WTC11 (cell line): ENCODE data around the gene RPS6KL1. TPM values are rescaled to one million over a fixed set of nuclear protein-coding genes. Genes with fewer than 3 reads are reported as not detected.

ENCODE experiments used
- ATAC-seq: fragments of 200-7000 bp; cut with Tn5 transposase; 2 replicates; pipeline ENCODE4 v1.10.0; 2021; ENCODE audit warnings: mild to moderate bottlenecking, moderate library complexity
- CTCF ChIA-PET: fragments of 300-600 bp; sonication (Branson Sonifier 250); formaldehyde crosslinking; loops from one replicate; lab custom pipeline; 2021; ENCODE audit warnings: antibody characterized with exemption; lab: Charles Lee
- POLR2A ChIA-PET: fragments of 350-600 bp; sonication (Branson Sonifier 250); formaldehyde crosslinking; loops from one replicate; lab custom pipeline; 2021; ENCODE audit warnings: antibody characterized with exemption; lab: Charles Lee
- DNase-seq: peaks from one replicate; pipeline ENCODE4 v3.0.0; 2021; ENCODE audit warnings: low spot score
- H3K27ac Mint-ChIP-seq: 2 replicates; pipeline ENCODE4 v1.8.0; 2021; ENCODE audit warnings: mixed read lengths
- H3K27me3 Mint-ChIP-seq: 2 replicates; pipeline ENCODE4 v1.8.0; 2021; ENCODE audit warnings: low read depth, mild to moderate bottlenecking, moderate library complexity, mixed read lengths
- H3K36me3 Mint-ChIP-seq: 2 replicates; pipeline ENCODE4 v1.8.0; 2021; ENCODE audit warnings: mixed read lengths
- H3K4me1 Mint-ChIP-seq: 2 replicates; pipeline ENCODE4 v1.8.0; 2022; ENCODE audit warnings: mixed read lengths
- H3K4me3 Mint-ChIP-seq: 2 replicates; pipeline ENCODE4 v1.8.0; 2021; ENCODE audit warnings: mild to moderate bottlenecking, moderate library complexity, mixed read lengths
- H3K9me3 Mint-ChIP-seq: 2 replicates; pipeline ENCODE4 v1.8.0; 2021; ENCODE audit warnings: mixed read lengths
- AFF4 ChIP-seq: sonication (generic); formaldehyde crosslinking; IDR thresholded peaks from 2 replicates; pipeline ENCODE4 v1.8.1; 2023; ENCODE audit warnings: mild to moderate bottlenecking, missing genetic modification reagents, borderline replicate concordance
- ARID4B ChIP-seq: sonication (generic); formaldehyde crosslinking; IDR thresholded peaks from 2 replicates; pipeline ENCODE4 v1.8.0; 2023; ENCODE audit warnings: missing genetic modification reagents, mild to moderate bottlenecking, borderline replicate concordance
- FOXP1 ChIP-seq: sonication (generic); formaldehyde crosslinking; IDR thresholded peaks from 2 replicates; pipeline ENCODE4 v1.8.0; 2022; ENCODE audit warnings: missing genetic modification reagents, mild to moderate bottlenecking, moderate library complexity, borderline replicate concordance
- JAZF1 ChIP-seq: fragments of 250-450 bp; sonication (Bioruptor Pico); IDR thresholded peaks from 2 replicates; pipeline ENCODE4 v1.9.0; 2021; ENCODE audit warnings: moderate library complexity, mild to moderate bottlenecking, inconsistent platforms
- MLX ChIP-seq: sonication (generic); formaldehyde crosslinking; IDR thresholded peaks from 2 replicates; pipeline ENCODE4 v1.8.1; 2023; ENCODE audit warnings: mild to moderate bottlenecking, missing genetic modification reagents, moderate library complexity
- NFATC4 ChIP-seq: fragments of 250-450 bp; sonication (Bioruptor Pico); IDR thresholded peaks from 2 replicates; pipeline ENCODE4 v1.9.0; 2021; ENCODE audit warnings: mild to moderate bottlenecking
- NR2C2 ChIP-seq: sonication (generic); formaldehyde crosslinking; IDR thresholded peaks from 2 replicates; pipeline ENCODE4 v1.8.0; 2022; ENCODE audit warnings: mild to moderate bottlenecking, missing genetic modification reagents
- SOX15 ChIP-seq: fragments of 250-450 bp; sonication (Bioruptor Pico); IDR thresholded peaks from 2 replicates; pipeline ENCODE4 v1.9.0; 2021; ENCODE audit warnings: mild to moderate bottlenecking
- ZNF138 ChIP-seq: sonication (generic); formaldehyde crosslinking; conservative IDR thresholded peaks from 2 replicates; pipeline ENCODE4 v1.8.1; 2022; ENCODE audit warnings: mild to moderate bottlenecking, moderate library complexity, missing genetic modification reagents
- ZNF317 ChIP-seq: sonication (generic); formaldehyde crosslinking; IDR thresholded peaks from 2 replicates; pipeline ENCODE4 v1.8.1; 2023; ENCODE audit warnings: low read depth, mild to moderate bottlenecking, moderate library complexity, missing genetic modification reagents, borderline replicate concordance
- ZNF512 ChIP-seq: sonication (generic); formaldehyde crosslinking; IDR thresholded peaks from 2 replicates; pipeline ENCODE4 v1.8.1; 2022; ENCODE audit warnings: missing genetic modification reagents, borderline replicate concordance
- ZNF532 ChIP-seq: fragments of 250-450 bp; sonication (Bioruptor Pico); IDR thresholded peaks from 2 replicates; pipeline ENCODE4 v1.9.0; 2021; ENCODE audit warnings: mild to moderate bottlenecking, borderline replicate concordance
- total RNA-seq: library from RNA; stranded (reverse); gene quantifications from 3 replicates; pipeline ENCODE4 v1.2.3, GENCODE V29; 2021

Gene RPS6KL1
- total RNA-seq, 1 experiment from 2014 or later = 10.6 TPM

GRCh38 chr14:74920281-74920680 is 2.8 kb downstream of the RPS6KL1 start:
- H3K27ac Mint-ChIP-seq = no peak overlapping the region
- H3K9me3 Mint-ChIP-seq = no peaks in the 10 kb centered on the region
- no peak for ATAC-seq
- POLR2A ChIA-PET = no interaction called here
- H3K27me3 Mint-ChIP-seq = 0 out of 2 replicates have a peak, but pooled peaks cover 3% of the 10 kb centered on the region
- H3K36me3 Mint-ChIP-seq = no peaks in the 10 kb centered on the region
- H3K4me3 Mint-ChIP-seq = no peak overlapping the region
- DNase-seq = no peak
- peaks cover 9% of the 10 kb centered on the region for H3K4me1 Mint-ChIP-seq
- TF ChIP-seq ZNF532 (CRISPR knock-in tag) (no peak), ARID4B (CRISPR knock-in tag) (no peak)
- CTCF ChIA-PET = interaction anchor here (0.8 to 4.8 kb wide), 3 partner anchors 14 to 26 kb away, joined by 3 to 62 read pairs (median 60); no protein-coding TSS in a partner anchor

- Mint-ChIP-seq H3K9me3 (no peaks in the 10 kb centered on the region), H3K27ac (0 out of 2 replicates have a peak overlapping the region, but pooled peaks have one; percentile 30), H3K36me3 (no peaks in the 10 kb centered on the region), H3K4me3 (no peak overlapping the region), H3K27me3 (0 out of 2 replicates have a peak, but pooled peaks cover 3% of the 10 kb centered on the region), H3K4me1 (peaks cover 9% of the 10 kb centered on the region)
- DNase-seq = no peak
- CTCF ChIA-PET = interaction anchor here (4.8 kb wide), 1 partner anchor 13 kb away, joined by 62 read pairs; no protein-coding TSS in a partner anchor
- TF ChIP-seq MLX (no peak), ZNF317 (CRISPR knock-in tag) (no peak)
- POLR2A ChIA-PET = no interaction called here
- ATAC-seq = no peak
Measured at GRCh38 chr14:74919421-74920165, 3.5 kb downstream of the RPS6KL1 start.

GRCh38 chr14:74918380-74918779 is 4.7 kb downstream of the RPS6KL1 start:
- 0 out of 2 replicates have a peak, but pooled peaks cover 3% of the 10 kb centered on the region for H3K27me3 Mint-ChIP-seq
- CTCF ChIA-PET = interaction anchor here (1.5 to 2.5 kb wide), 3 partner anchors 13 to 152 kb away, joined by 3 to 11 read pairs (median 8); no protein-coding TSS in a partner anchor
- no peak for DNase-seq
- no peak overlapping the region for H3K27ac Mint-ChIP-seq
- ATAC-seq = no peak
- no peaks in the 10 kb centered on the region for H3K9me3 Mint-ChIP-seq
- POLR2A ChIA-PET = no interaction called here
- H3K4me3 Mint-ChIP-seq = no peak overlapping the region
- peaks cover 9% of the 10 kb centered on the region for H3K4me1 Mint-ChIP-seq
- H3K36me3 Mint-ChIP-seq = no peaks in the 10 kb centered on the region
- TF ChIP-seq ZNF138 (no peak), MLX (no peak), NR2C2 (no peak), JAZF1 (CRISPR knock-in tag) (no peak), ZNF512 (CRISPR knock-in tag) (no peak), SOX15 (CRISPR knock-in tag) (no peak), NFATC4 (CRISPR knock-in tag) (no peak), AFF4 (CRISPR knock-in tag) (no peak), FOXP1 (CRISPR knock-in tag) (no peak)
